ENCODE data around the gene MRPL55.

The MRPL55 gene

DNA sequence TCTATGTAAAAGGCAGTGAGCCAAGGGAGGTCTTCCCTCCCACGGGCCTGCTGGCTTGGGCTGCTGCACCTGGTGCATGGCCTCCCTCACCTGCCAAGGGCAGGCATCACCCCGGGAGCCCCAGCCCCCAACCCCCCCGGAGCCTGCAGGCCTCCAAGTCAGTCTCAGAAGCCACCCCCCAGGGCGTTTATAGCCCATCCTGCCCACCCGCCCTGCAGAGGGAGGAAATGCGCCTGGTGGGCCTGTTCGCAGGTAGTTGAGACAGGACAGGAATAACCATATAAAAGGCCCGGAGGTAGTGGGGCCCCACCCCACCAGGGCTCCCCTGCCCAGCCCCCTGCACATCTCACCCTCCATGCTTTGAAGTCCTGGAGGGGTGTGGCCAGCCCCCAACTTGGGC lies 44.8 kb downstream of the MRPL55 start:
- in situ Hi-C loops (cut with MboI; ENCODE audit: low sequenced_read_pairs, unreplicated experiment) = no loop called here
- TF ChIP-seq, protein P1, sequence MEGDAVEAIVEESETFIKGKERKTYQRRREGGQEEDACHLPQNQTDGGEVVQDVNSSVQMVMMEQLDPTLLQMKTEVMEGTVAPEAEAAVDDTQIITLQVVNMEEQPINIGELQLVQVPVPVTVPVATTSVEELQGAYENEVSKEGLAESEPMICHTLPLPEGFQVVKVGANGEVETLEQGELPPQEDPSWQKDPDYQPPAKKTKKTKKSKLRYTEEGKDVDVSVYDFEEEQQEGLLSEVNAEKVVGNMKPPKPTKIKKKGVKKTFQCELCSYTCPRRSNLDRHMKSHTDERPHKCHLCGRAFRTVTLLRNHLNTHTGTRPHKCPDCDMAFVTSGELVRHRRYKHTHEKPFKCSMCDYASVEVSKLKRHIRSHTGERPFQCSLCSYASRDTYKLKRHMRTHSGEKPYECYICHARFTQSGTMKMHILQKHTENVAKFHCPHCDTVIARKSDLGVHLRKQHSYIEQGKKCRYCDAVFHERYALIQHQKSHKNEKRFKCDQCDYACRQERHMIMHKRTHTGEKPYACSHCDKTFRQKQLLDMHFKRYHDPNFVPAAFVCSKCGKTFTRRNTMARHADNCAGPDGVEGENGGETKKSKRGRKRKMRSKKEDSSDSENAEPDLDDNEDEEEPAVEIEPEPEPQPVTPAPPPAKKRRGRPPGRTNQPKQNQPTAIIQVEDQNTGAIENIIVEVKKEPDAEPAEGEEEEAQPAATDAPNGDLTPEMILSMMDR (IDR thresholded peaks at IDR 0.05; ENCODE audit: borderline replicate concordance, control extremely low read depth, extremely low read depth, insufficient read depth, missing control alignments) = no peak
- DNase-seq (ENCODE audit: low spot score) = no peak

DNA sequence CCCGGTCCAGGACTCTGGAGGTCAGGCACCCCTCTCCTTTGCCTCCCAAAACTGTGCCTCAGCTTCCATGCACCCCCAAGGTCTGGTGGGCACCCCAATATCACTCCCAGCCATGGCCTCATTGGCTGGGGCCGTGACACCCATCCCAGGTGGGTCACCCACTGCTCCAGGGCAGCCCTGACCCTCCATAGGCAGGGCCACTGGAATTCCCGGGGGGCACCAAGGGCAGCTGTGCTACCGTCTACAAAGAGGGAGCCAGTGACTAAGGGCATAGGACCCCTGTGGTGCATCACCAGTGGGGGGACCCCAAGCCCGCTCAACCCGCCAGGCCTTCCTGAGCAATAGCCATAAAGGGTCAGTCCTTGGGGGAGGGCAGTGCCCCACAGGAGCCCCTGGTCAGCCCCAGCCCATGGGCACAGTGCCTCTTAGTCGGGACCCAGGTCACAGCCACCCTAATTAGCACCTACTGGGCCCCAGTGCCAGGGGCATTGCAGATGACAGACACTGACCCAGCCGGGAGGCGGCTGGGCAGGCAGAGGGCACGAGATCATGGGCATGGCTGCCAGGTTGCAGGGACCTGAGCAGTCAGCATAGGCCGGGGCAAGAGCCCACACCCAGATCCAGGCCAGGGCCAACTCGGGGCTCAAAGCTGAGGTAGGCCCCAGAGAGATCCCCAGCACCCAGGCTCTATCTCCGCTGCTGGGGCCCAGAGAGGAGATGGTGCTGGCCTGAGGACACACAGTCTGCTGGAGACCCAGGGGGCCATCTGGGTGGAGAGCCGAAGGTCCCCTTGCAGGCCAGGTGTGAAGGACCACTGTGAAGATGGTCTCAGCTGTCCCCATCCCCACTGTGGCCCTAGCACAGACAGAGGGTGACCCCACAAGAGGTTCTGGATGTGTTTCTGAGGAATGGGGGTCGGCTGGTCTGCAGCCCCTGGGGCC lies 45.6 kb downstream of the MRPL55 start:
- in situ Hi-C loops (cut with MboI; ENCODE audit: low sequenced_read_pairs, unreplicated experiment) = no loop called here
- TF ChIP-seq, protein P1 (IDR thresholded peaks at IDR 0.05; ENCODE audit: borderline replicate concordance, control extremely low read depth, extremely low read depth, insufficient read depth, missing control alignments) = no peak
- DNase-seq (ENCODE audit: low spot score) = no peak

DNA sequence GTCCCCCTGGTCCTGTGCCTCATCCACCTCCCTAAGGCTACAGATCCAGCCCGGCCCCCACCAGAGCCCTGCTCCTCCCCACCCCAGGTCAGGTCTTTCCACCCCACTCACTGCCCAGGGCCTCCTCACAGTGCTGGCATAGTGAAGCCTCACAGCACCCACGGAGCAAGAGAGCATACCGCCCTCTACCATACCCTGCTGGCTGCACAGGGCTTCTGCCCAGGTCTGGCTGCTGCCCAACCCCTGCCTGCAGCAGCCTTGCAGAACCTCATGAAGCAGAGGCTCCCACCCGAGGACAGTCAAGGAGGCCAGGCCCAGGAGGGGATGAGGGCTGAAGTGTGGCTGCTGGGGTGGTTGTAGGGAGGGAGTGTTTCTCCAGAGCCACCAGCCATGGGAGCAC lies 46.3 kb downstream of the MRPL55 start:
- no peak for DNase-seq (ENCODE audit: low spot score)
- in situ Hi-C loops (cut with MboI; ENCODE audit: low sequenced_read_pairs, unreplicated experiment) = no loop called here
- TF ChIP-seq, protein P1 (IDR thresholded peaks at IDR 0.05; ENCODE audit: borderline replicate concordance, control extremely low read depth, extremely low read depth, insufficient read depth, missing control alignments) = no peak

DNA sequence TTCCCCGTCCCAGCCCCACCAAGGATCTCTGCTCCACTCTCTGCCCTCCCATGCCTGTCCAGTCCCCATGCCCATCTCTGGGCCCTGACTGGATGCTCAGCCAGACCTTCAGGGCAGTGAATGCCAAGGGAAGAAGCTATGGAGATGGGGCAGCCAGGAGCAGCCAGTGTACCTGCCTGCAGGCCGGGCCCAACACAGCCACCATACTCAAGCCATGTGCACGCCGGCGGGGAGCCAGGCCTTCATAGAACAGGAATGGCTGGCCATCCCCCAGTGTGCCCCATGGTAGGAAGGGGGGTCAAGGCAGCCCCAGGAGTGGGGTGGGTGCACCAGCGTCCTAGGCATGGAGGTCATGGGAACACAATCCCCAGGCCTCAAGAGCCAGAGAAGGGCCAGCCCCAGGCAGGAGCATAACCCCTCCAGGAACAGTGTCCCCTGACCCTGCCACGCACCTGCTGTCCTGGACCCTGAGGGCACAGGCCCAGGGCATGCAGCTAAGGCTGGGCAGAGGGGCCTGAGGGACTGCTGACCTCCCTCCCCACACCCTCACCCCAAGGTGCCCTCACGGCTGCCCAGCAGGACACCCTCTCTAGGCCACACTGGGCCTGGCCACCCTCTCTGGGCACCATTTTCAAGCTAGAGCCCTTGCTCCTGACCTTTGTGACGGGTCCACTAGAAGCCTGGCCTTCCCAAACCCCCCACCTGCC lies 46.9 kb downstream of the MRPL55 start:
- TF ChIP-seq, protein P1 (IDR thresholded peaks at IDR 0.05; ENCODE audit: borderline replicate concordance, control extremely low read depth, extremely low read depth, insufficient read depth, missing control alignments) = no peak
- in situ Hi-C loops (cut with MboI; ENCODE audit: low sequenced_read_pairs, unreplicated experiment) = no loop called here
- DNase-seq (ENCODE audit: low spot score) = no peak

DNA sequence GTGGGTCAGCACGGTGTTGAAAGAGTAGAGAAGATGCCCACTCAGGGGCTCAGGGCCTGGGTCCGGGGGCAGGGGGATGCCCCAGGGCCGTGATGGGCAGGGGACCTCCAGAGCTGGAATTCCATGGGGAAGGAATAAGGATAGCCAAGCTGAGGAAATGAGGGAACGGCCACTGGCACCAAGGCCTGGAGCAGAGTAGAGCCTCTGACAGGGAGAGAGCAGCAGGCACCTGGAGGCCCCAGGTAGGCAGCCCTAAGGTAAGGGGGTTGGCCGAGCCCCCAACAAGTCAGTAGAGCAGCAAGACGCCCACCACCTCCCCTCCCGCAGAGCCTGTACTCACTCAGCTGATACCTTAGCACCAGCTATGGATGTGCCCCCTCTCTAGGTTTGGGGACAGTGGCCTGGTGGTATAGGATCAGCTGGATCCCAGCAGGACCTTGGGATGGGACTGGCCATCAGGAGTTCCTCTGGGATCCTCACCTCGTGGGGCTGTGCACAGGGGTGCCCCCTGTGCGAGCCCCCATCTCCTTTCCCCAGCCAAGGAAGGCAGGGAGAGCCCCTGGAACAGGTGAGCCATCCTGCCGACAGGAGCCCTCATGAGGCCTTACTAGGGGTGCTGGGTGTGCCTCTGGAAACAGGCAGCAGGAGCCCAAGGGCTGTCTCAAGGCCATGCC lies 47.6 kb downstream of the MRPL55 start:
- DNase-seq (ENCODE audit: low spot score) = peak; percentile 30

More for the DNA sequence above, 47.6 kb downstream of the MRPL55 start:
- in situ Hi-C loops (cut with MboI; ENCODE audit: low sequenced_read_pairs, unreplicated experiment) = no loop called here
- TF ChIP-seq, protein P1 (IDR thresholded peaks at IDR 0.05; ENCODE audit: borderline replicate concordance, control extremely low read depth, extremely low read depth, insufficient read depth, missing control alignments) = no peak
